ENCODE results near the gene PANX1. TPM values are rescaled to one million over a fixed set of nuclear protein-coding genes. Genes with fewer than 3 reads are reported as not detected.

The PANX1 gene
- 21.9 TPM for total RNA-seq (2021; ENCODE audit: unreplicated experiment)
- 8.9 and 10.4 TPM in 2 replicates for polyA plus RNA-seq (2012)
- percentile 71 among the genes with signal in this experiment for Bru-seq, nascent RNA
- BruChase-seq, experiment 1, labeled RNA remaining after a 6-hour chase, result percentile 59 among the genes with signal in this experiment
- percentile 63 among the genes with signal in this experiment for BruChase-seq, experiment 2, labeled RNA remaining after a 2-hour chase
- long read RNA-seq, transcript PANX1-201 (5 exons, 2,769 nt), result major isoform, 47 of 58 reads
- long read RNA-seq, partial matches to known transcripts, result 2 of 58 reads
- long read RNA-seq, other reads (novel, unspliced or antisense), result 9 of 58 reads

GRCh38 chr11:94128746-94129511 is at the start of gene PANX1:
TSS of gene PANX1 (plus strand) at chr11:94128841. CDS start at chr11:94129313, 472 bp downstream.
- no peaks in the 10 kb centered on the region for H3K9me3 ChIP-seq (ENCODE audit: control insufficient read depth in 1 of 2, insufficient read depth in 1 of 2, low read depth in 1 of 2, low read length in 2 of 2)
- ChIA-PET CTCF (interaction anchor here (1.3 to 1.5 kb wide), 2 partner anchors 55 to 233 kb away, joined by 4 to 5 read pairs; no protein-coding TSS in a partner anchor), POLR2A (interaction anchor here (0.5 to 2.0 kb wide), 4 partner anchors 15 to 389 kb away, joined by 3 to 5 read pairs (median 3); partner anchors contain the start of gene MED17), RAD21 (ENCODE audit: low non-redundant PET in 1 of 2, low total read pairs in 2 of 2, uncharacterized antibody in 2 of 2, unreplicated experiment in 2 of 2) (interaction anchor here in 1 of 2 experiments (1.1 kb wide), 1 partner anchor 22 kb away, joined by 3 read pairs; no protein-coding TSS in a partner anchor)
- H4K20me1 ChIP-seq (ENCODE audit: insufficient read depth), result no peaks in the 10 kb centered on the region
- H3K9ac ChIP-seq (ENCODE audit: low read length), result peak within 1 kb of the TSS; percentile 89
- ATAC-seq (peak; percentile 85), DNase-seq (ENCODE audit: low read depth, low spot score) (peak; percentile 56)
- H3K4me2 ChIP-seq (ENCODE audit: low read length), result peak within 1 kb of the TSS; percentile 96
- H3K27me3 ChIP-seq (ENCODE audit: insufficient read depth, low read length), result no peaks in the 10 kb centered on the region
- no peaks in the 10 kb centered on the region for H3K36me3 ChIP-seq (ENCODE audit: control insufficient read depth in 1 of 2, insufficient read depth in 2 of 2, low read length in 2 of 2)
- intact Hi-C loops (cut with micrococcal nuclease), result loop anchor here (2.0 kb wide), 1 partner anchor 388 kb away; the partner anchor contains the start of genes C11orf54 and TAF1D
- H3K79me2 ChIP-seq (ENCODE audit: insufficient read depth, low read length), result peaks cover 52% of the 10 kb centered on the region
- no TSS peak for BruUV-seq (replicated peaks)
- TF ChIP-seq FOSL1 (IDR thresholded peaks at IDR 0.05; ENCODE audit: low read depth), result no peak
- TF ChIP-seq, protein P1, sequence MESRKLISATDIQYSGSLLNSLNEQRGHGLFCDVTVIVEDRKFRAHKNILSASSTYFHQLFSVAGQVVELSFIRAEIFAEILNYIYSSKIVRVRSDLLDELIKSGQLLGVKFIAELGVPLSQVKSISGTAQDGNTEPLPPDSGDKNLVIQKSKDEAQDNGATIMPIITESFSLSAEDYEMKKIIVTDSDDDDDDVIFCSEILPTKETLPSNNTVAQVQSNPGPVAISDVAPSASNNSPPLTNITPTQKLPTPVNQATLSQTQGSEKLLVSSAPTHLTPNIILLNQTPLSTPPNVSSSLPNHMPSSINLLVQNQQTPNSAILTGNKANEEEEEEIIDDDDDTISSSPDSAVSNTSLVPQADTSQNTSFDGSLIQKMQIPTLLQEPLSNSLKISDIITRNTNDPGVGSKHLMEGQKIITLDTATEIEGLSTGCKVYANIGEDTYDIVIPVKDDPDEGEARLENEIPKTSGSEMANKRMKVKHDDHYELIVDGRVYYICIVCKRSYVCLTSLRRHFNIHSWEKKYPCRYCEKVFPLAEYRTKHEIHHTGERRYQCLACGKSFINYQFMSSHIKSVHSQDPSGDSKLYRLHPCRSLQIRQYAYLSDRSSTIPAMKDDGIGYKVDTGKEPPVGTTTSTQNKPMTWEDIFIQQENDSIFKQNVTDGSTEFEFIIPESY (IDR thresholded peaks at IDR 0.05; ENCODE audit: extremely low read depth, insufficient replicate concordance, low read length), result peak; percentile 36
- no peak; the same call in 1 of the 2 replicates for TF ChIP-seq SRF (IDR thresholded peaks at IDR 0.05; ENCODE audit: low read depth)
- no peak for TF ChIP-seq CEBPB (IDR thresholded peaks at IDR 0.05; ENCODE audit: low read depth)
- peak; percentile 16; the same call in 1 of the 2 replicates for TF ChIP-seq SP1 (IDR thresholded peaks at IDR 0.05; ENCODE audit: low read depth)
- TF ChIP-seq TCF7L2 (IDR thresholded peaks at IDR 0.05; ENCODE audit: borderline replicate concordance, extremely low read depth, insufficient read depth, insufficient read length), result peak; percentile 40
- TF ChIP-seq SIN3A (IDR thresholded peaks at IDR 0.05; ENCODE audit: low read depth), result peak; percentile 62; the same call in 1 of the 2 replicates
- peak; percentile 81 for TF ChIP-seq POLR2AphosphoS5 (IDR thresholded peaks at IDR 0.05; ENCODE audit: low read depth, low read length)
- peak; percentile 39 for TF ChIP-seq POLR2A (IDR thresholded peaks at IDR 0.05; ENCODE audit: borderline replicate concordance, extremely low read depth, insufficient read depth, insufficient read length)
- peak; percentile 71 for TF ChIP-seq MAX (IDR thresholded peaks at IDR 0.05)
- peak within 1 kb of the TSS; percentile 86 for H3K27ac ChIP-seq (ENCODE audit: low read depth, low read length)
- peaks cover 12 to 48% of the 10 kb centered on the region in 2 experiments for H3K4me1 ChIP-seq (ENCODE audit: control insufficient read depth in 1 of 2, insufficient read depth in 2 of 2, low read length in 2 of 2)
- no peaks in the 10 kb centered on the region for H3K9me2 ChIP-seq (ENCODE audit: insufficient read depth)
- H3K4me3 ChIP-seq (replicated peaks in 1 of 2; ENCODE audit: low read depth in 1 of 2, low read length in 2 of 2), result peak within 1 kb of the TSS; percentile 60 to 86
- peak within 1 kb of the TSS; percentile 65 for H2AFZ ChIP-seq (ENCODE audit: low read depth, low read length, poor library complexity, severe bottlenecking)

Measured in HCT116 (cell line).